CD4-positive, alpha-beta T cell treated with Interferon alpha-2 for 1 hour (primary cell): Measurements from ENCODE around the gene TEX2.
A peak's percentile ranks its signal among the peaks of the same experiment; 100 is the strongest.

Source experiments
- DNase-seq, 2 donors: peaks; one replicate each; pipeline ENCODE4 v3.0.0-alpha.2; 2020 to 2022

The TEX2 gene

GRCh38 chr17:64155751-64156544 lies 107.1 kb downstream of the TEX2 start:
- no peak for DNase-seq

DNA sequence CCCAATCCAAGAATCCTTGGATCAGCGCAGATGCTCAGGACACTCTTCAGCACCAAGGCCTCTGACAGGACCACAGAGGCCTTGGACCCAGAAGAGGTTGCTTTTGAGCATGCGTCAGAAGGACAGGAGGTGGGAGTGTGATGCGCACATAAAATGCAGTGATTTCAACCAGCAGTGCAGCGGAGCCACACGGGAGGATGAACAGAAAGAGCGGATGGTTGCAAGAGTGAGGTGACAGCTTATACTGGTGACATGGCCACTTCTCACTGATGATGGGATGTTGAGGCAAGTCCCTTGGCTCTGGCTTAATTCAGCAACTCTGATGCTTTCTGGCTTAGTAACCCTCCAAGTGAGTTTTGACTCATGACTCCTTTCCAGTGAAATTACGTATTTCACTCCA lies 107.9 kb downstream of the TEX2 start:
- DNase-seq: no peak

GRCh38 chr17:64154717-64155116 lies 108.3 kb downstream of the TEX2 start:
- no peak for DNase-seq

DNA sequence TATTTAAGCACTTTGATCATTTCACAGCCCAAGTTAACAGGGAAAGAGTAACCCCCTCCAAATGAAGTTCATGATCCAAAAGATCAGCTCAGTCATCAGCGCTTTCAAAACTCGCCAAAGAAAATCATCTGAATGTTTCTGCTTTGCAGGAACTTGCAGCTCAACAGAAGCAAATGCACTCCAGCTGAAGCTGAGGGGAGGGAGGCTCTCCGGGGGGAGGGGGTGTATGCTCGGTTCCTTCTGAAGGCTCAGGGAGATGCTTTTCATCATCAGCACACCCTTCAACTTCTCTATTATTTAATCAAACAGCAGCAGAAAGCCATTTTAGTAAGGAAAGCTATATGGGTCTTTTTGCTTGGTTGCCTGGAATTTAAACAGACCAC lies 108.8 kb downstream of the TEX2 start:
- DNase-seq: no peak

- DNase-seq: no peak
These were observed 109.3 kb downstream of the TEX2 start for GRCh38 chr17:64153565-64154312.

DNA sequence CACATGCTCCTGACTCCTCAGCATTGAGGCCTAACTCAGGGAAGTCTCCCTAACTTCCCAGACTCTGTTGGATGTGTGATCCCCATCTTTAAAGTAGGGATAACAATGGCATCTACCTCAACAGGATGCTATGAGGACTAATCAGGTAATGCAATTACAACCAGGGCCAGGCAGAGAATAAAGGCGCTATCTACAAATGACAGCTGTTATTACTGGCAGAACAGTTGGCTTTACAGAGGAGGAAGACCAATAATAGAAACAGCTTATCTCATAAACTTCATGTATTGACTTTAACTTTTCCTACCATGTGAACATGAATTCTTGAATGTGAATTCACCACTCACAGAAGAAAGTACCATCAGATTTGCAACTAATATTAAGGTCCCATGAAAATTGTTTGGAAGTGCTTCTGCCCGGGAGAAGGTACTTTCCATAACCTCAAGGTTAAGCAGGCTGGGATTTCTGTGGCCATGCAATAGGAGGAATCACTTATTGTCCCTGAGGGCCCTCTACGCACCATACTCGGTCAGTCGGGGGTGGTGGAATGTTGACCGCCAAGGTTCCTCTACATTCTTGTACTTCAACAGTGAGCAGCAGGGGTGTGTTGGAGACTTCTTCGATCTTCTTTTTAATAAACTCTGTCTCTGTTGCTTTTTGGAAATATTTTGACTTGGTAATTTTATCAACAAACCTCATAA lies 110.5 kb downstream of the TEX2 start:
- DNase-seq: no peak

- DNase-seq: no peak
These were observed 112.1 kb downstream of the TEX2 start for GRCh38 chr17:64151016-64151368.

GRCh38 chr17:64150237-64151015 lies 112.6 kb downstream of the TEX2 start:
- DNase-seq: no peak

GRCh38 chr17:64149196-64149595 lies 113.9 kb downstream of the TEX2 start:
- no peak for DNase-seq

- no peak for DNase-seq
These were observed 114.4 kb downstream of the TEX2 start for GRCh38 chr17:64148699-64149098.

GRCh38 chr17:64148017-64148631 lies 114.9 kb downstream of the TEX2 start:
- DNase-seq: no peak

- no peak for DNase-seq
These were observed 115.7 kb downstream of the TEX2 start for GRCh38 chr17:64147110-64148016.

- DNase-seq: peak; percentile 43 to 58
These were observed 116.5 kb downstream of the TEX2 start for GRCh38 chr17:64146418-64147109.

- DNase-seq: peak; percentile 98
These were observed 117.2 kb downstream of the TEX2 start for GRCh38 chr17:64145751-64146417.

DNA sequence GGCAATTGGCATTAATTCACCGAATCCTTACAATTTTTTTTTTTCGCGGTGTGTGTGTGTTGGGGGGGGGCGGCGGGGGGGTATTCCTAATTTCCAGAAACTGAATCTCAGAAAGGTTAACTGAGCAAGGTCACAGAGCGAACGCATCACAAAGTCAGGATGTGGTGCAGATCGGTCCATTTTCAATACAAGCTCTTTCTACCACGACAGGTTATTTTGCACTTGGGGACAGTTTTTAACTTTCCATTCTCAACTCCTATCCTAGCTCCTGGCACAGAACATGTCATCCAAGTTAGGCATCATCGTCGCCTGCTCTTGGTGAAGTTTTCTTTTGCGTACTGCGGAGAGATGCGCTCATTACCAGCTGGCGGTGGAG lies 117.7 kb downstream of the TEX2 start:
- no peak for DNase-seq

GRCh38 chr17:64139542-64139941 lies 123.5 kb downstream of the TEX2 start:
- no peak for DNase-seq

DNA sequence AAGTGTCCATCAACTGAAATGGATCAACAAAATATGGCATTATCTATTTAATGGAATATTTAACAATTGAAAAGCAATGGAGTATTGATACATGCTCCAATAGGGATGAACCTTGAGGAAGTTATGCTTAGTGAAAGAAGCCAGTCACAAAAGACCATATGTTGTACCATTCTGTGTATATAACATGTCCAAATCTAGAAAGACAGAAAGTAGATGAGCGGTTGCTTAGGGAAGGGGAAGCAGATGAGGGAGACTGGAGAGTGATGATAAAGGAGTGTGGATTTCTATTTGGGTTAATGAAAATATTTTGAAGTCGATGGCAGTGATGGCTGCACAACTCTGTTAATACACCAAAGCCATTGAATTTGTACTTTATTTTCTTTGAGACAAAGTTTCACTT lies 124.6 kb downstream of the TEX2 start:
- no peak for DNase-seq

- DNase-seq: no peak
These were observed 128.1 kb downstream of the TEX2 start for GRCh38 chr17:64135000-64135399.

- DNase-seq: no peak
These were observed 128.7 kb downstream of the TEX2 start for GRCh38 chr17:64134216-64134970.
